RWPE2 (cell line): ENCODE results near the gene YBX1.

ENCODE experiments used
- ATAC-seq: fragments of 200-7000 bp; cut with Tn5 transposase; 3 replicates; pipeline ENCODE4 v1.9.1; 2021; ENCODE audit warnings: low read depth
- DNase-seq: peaks from one replicate; pipeline ENCODE4 v3.0.0-alpha.2; 2020; ENCODE audit warnings: low spot score
- H3K27ac ChIP-seq: fragments of 450-650 bp; 2 replicates; pipeline ENCODE4 v1.5.1; 2017; ENCODE audit warnings: mild to moderate bottlenecking; ENCODE audit not compliant: poor library complexity, severe bottlenecking
- H3K27me3 ChIP-seq: fragments of 250-450 bp; sonication (Bioruptor Pico); 2 replicates; pipeline ENCODE4 v1.5.1; 2021; ENCODE audit warnings: mild to moderate bottlenecking, moderate library complexity; ENCODE audit not compliant: insufficient read depth, poor library complexity, severe bottlenecking
- H3K36me3 ChIP-seq: fragments of 250-450 bp; sonication (Bioruptor Pico); 2 replicates; pipeline ENCODE4 v1.5.1; 2020; ENCODE audit warnings: low read depth, mild to moderate bottlenecking, moderate library complexity
- H3K4me1 ChIP-seq: fragments of 250-450 bp; sonication (Bioruptor Pico); 2 replicates; pipeline ENCODE4 v1.5.1; 2021; ENCODE audit warnings: mild to moderate bottlenecking, moderate library complexity; ENCODE audit not compliant: insufficient read depth, poor library complexity, severe bottlenecking
- H3K4me3 ChIP-seq: fragments of 250-450 bp; sonication (Bioruptor Pico); 2 replicates; pipeline ENCODE4 v1.5.1; 2021; ENCODE audit warnings: mild to moderate bottlenecking, moderate library complexity; ENCODE audit not compliant: severe bottlenecking
- H3K9me3 ChIP-seq: fragments of 250-450 bp; sonication (Bioruptor Pico); 2 replicates; pipeline ENCODE4 v1.5.1; 2021; ENCODE audit warnings: mild to moderate bottlenecking, moderate library complexity; ENCODE audit not compliant: severe bottlenecking
- CTCF ChIP-seq: fragments of 450-650 bp; IDR thresholded peaks from one replicate; pipeline ENCODE4 v1.5.1; 2017; ENCODE audit warnings: mild to moderate bottlenecking, moderate library complexity; ENCODE audit not compliant: poor library complexity, severe bottlenecking

The YBX1 gene

GRCh38 chr1:42670425-42670824 lies 11.8 kb upstream of the YBX1 start:
- no peak for ATAC-seq
- H3K36me3 ChIP-seq: peaks cover 70% of the 10 kb centered on the region

GRCh38 chr1:42674214-42674613 lies 8.0 kb upstream of the YBX1 start:
- no peak overlapping the region for H3K4me3 ChIP-seq

More at GRCh38 chr1:42670425-42670824, 11.8 kb upstream of the YBX1 start:
- Histone ChIP-seq H3K4me1 (no peaks in the 10 kb centered on the region), H3K27me3 (no peaks in the 10 kb centered on the region), H3K9me3 (no peaks in the 10 kb centered on the region), H3K4me3 (no peak overlapping the region), H3K27ac (no peak overlapping the region)
- no peak for TF ChIP-seq CTCF
- DNase-seq: no peak

GRCh38 chr1:42674682-42675081 lies 7.5 kb upstream of the YBX1 start:
- DNase-seq (no peak), ATAC-seq (no peak)
- Histone ChIP-seq H3K27me3 (no peaks in the 10 kb centered on the region), H3K4me3 (no peak overlapping the region), H3K36me3 (peaks cover 35% of the 10 kb centered on the region), H3K9me3 (no peaks in the 10 kb centered on the region), H3K27ac (no peak overlapping the region), H3K4me1 (no peaks in the 10 kb centered on the region)
- TF ChIP-seq CTCF: no peak

More at GRCh38 chr1:42674214-42674613, 8.0 kb upstream of the YBX1 start:
- ATAC-seq (no peak), DNase-seq (no peak)
- Histone ChIP-seq H3K4me1 (no peaks in the 10 kb centered on the region), H3K36me3 (peaks cover 40% of the 10 kb centered on the region), H3K27me3 (no peaks in the 10 kb centered on the region), H3K27ac (no peak overlapping the region), H3K9me3 (no peaks in the 10 kb centered on the region)
- no peak for TF ChIP-seq CTCF

GRCh38 chr1:42675467-42675866 lies 6.8 kb upstream of the YBX1 start:
- TF ChIP-seq CTCF: no peak
- no peak overlapping the region for H3K4me3 ChIP-seq
- peaks cover 28% of the 10 kb centered on the region for H3K36me3 ChIP-seq
- no peak for ATAC-seq
- no peaks in the 10 kb centered on the region for H3K27me3 ChIP-seq
- H3K4me1 ChIP-seq: no peaks in the 10 kb centered on the region
- DNase-seq: no peak
- no peak overlapping the region for H3K27ac ChIP-seq
- no peaks in the 10 kb centered on the region for H3K9me3 ChIP-seq

GRCh38 chr1:42676534-42677087 lies 5.6 kb upstream of the YBX1 start:
- DNase-seq: no peak
- Histone ChIP-seq H3K4me3 (no peak overlapping the region), H3K9me3 (no peaks in the 10 kb centered on the region), H3K36me3 (peaks cover 18% of the 10 kb centered on the region), H3K4me1 (peaks cover 4% of the 10 kb centered on the region), H3K27me3 (no peaks in the 10 kb centered on the region), H3K27ac (no peak overlapping the region)
- no peak for TF ChIP-seq CTCF
- no peak for ATAC-seq
